Left lobe of liver (tissue), 2 donors: ENCODE measurements around the gene SARNP. TPM values are rescaled to one million over a fixed set of nuclear protein-coding genes. Genes with fewer than 3 reads are reported as not detected.

Experiments used
- ATAC-seq: fragments of 200-7000 bp; cut with Tn5 transposase; one replicate; pipeline ENCODE4 v1.9.1; 2020; ENCODE audit warnings: mild to moderate bottlenecking, moderate library complexity
- DNase-seq: peaks from one replicate; pipeline ENCODE4 v3.0.0-alpha.2; 2020; ENCODE audit warnings: low spot score
- total RNA-seq: library from RNA; stranded (reverse); gene quantifications from one replicate; pipeline ENCODE4 v1.2.1, GENCODE V29; 2021
- donor health status: DM: no; HTN: no; CAD: no; lungs with moderate emphysema.
- donor health status: DM: no; HTN: yes; CAD: no.

SARNP gene
- total RNA-seq, 1 donor from 2014 or later: 11.9 TPM

DNA sequence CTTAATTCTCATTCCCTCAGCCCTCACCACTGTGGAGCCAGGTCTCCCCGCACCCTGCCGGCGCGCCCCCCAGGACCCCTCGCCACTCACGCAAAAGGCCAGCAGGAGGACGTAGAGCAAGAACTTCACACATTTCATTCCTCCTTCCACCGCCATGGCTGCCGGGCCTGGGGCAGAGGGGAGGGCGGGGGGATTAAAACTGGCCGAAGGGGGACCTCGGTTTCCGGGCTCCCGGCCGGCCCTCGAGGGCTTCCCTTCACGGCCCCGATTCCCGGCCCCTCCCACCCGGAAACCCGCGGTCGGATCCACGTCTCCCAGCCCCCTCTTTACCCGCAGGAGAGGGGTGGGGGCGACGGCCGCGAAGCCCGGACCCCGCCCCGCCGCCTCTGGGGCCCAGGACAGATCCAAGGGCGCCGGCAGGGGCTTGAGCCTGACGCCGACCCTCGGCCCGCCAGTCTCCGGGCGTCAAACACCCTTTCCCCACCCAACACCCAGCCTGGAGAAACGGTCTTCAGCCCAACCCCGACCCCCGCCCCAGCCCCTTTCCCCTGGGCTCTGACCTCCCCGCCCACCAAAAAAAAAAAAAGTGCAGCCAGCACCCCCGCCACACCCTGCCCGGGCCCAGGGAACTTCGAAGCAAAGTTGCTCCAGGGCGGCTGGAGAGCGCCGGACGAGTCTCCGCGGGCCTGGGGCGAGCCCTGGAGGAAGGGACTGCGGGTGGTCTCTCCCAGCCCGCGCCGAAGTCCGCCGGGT is 89.2 kb downstream of the SARNP start:
- ATAC-seq: peak; percentile 41
- peak; percentile 71 for DNase-seq

DNA sequence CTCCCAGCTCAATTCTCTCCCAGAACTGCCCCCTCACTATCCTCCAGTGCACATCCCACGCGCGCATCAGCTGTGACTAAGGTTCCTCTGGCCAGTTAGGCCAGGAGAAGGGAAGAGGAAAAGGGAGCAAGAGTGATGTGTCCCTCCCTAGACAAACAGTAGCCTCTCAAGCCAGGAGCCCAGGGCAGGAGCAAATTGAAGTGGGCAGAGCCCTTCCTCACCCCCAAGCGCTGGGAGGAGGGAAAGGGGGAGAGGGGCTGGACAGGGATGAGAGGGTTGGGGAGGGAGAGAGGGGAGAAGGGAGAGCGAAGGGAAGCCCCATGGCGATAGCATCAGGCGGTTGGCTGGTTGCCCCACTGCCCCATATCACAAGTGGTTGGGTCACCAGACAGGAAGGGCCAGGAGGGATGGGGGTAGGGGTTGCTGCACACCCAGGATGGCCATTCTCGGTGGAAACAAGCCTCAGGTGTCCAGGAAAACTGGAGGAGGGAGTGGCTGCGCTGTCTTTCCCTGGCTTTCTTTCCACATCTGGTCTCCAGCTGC is 89.8 kb downstream of the SARNP start:
- ATAC-seq (no peak), DNase-seq (peak; percentile 62)

DNA sequence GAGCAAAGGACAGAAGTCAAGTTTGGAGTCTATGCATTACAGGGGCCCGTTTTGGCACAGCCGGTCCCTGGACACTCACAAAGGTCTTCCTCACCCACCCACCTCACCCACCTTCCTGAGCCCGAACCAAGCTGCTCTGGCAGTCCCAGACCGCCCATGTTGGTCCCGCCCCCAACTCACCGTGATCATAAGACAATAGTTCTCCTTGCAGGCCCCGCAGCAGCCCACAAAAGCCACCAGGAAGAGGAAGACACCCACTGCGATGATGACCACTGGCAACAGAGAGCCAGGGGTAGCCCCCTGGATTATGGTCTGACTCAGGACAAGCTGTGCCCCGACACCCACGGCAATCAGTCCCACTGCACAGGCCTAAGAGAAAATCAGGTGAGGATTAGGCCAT is 90.6 kb downstream of the SARNP start:
- DNase-seq (no peak), ATAC-seq (no peak)

DNA sequence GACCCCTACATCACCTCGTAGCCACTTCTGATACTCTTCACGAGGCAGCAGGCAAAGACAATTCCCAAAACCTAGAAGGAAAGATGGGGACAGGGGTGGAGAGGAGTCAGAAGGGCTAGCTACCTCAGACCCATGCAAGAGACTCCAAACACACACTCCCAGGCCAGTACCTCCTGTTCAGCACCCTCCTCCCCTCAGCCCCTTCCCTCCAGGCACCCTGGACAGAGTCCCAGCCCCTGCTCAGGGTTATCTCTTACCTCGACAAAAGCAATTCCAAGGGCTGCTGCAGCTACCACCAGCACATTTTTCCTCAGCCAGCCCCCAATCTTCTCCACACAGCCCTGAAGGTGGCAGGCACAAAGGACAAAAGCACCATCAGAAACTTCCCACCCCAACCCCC is 92.0 kb downstream of the SARNP start:
- no peak for ATAC-seq

DNA sequence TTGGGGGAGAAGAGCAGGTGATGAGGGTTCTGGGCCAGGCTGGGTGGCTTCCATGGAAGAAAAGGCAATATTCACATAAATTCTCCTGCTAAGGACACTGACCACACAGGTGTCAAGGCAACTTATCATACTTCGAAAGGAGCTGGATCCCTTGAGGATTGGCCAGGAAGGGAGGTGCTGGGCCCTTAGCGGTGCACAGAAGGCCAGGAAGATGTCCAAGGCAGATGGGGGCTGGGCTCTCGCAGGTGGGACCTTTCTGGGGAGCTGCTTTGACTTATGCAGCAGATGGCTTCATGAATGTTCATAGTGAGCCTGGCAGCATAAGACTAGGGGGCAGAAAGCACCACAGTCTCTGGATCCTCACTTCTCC is 92.6 kb downstream of the SARNP start:
- DNase-seq: no peak

More for the DNA sequence above, 92.0 kb downstream of the SARNP start:
- DNase-seq: no peak

DNA sequence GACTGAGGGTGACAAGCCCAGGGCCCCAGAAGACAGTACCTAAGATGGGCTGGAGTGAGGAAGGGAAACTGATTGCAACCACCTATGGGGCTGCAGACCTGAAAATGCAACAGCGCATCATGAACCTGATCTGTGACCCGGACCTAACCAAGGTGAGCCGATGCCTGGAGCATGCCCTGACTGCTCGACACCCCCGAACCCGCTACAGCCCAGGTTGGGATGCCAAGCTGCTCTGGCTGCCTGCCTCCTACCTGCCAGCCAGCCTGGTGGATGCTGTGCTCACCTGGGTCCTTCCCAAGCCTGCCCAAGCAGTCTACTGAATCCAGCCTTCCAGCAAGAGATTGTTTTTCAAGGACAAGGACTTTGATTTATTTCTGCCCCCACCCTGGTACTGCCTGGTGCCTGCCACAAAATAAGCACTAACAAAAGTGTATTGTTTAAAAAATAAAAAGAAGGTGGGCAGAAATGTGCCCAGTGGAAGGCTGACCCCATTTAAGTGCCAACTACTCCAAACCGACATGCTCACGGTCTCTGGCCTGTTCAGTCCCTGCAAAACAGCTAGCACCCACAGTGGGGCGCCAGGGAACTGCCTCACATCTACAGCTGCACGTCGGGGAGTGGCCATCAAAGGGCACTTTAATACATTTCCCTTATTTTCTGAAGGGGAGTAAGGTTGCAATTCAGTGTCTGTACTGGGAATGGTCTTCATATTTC is 93.1 kb downstream of the SARNP start:
- DNase-seq: no peak
- ATAC-seq: peak; percentile 10

More for the DNA sequence above, 92.6 kb downstream of the SARNP start:
- no peak for ATAC-seq

DNA sequence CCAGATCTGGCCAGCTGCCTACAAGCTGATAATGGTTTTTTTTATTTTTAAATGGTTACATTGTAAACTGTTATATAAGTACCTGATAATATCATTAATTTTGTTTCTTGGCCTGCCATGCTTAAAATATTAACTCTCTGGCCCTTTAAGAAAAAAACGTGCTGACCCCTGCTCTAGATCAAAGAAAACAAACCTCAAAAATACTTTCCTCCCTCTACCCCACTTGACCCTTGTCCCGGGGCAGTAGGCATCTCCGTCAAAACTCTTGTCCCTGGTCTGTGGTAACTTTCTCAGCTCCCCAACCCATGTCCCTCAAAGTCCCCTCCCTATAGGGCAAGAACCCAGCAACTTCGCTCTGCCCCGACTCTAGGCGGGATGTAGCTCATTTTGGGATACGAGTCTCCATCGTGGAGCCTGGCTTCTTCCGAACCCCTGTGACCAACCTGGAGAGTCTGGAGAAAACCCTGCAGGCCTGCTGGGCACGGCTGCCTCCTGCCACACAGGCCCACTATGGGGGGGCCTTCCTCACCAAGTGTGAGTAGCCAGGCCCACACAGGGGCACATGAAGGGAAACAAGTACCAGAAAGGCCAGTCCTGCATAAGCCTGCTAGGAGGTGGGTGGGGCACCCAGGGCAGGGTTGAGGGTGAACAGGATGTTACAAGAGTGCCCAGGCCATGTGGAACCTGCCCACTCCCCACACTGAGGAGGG is 93.9 kb downstream of the SARNP start:
- no peak for ATAC-seq

DNA sequence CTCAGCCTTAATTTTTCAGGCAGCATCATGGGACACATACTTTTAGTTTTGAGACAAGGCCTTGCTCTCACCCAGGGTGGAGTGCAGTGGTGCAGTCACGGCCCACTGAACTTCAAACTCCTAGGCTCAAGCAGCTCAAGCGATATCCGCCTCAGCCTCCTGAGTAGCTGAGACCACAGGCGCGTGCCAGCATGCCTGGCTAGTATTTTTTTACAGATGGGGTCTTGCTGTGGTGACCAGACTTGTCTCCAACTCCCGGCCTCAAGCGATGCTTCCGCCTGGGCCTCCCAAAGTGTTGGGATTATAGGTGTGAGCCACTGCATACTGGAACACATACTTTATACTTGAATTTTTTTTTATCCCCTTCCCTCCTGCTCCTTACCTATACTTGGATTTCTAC is 94.6 kb downstream of the SARNP start:
- no peak for ATAC-seq
- no peak for DNase-seq

More for the DNA sequence above, 93.9 kb downstream of the SARNP start:
- no peak for DNase-seq

DNA sequence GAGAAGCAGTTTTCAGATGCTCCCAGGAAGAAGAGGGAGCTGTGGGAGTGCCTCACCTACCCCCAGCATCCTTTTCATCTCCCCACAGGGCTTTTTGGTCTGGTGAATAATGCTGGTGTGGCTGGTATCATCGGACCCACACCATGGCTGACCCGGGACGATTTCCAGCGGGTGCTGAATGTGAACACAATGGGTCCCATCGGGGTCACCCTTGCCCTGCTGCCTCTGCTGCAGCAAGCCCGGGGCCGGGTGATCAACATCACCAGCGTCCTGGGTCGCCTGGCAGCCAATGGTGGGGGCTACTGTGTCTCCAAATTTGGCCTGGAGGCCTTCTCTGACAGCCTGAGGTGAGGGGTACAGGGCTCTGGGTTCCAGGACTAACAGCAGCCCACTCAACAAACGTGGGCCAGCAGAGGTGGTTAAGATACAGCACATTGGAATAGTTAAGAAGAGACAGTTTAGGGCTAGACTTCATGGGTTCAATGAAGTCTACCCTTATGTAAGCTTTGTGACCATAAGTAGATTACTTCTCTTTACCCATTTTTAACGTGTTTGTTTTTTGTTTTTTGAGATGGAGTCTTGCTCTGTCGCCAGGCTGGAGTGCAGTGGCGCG is 95.8 kb downstream of the SARNP start:
- ATAC-seq (no peak), DNase-seq (no peak)

DNA sequence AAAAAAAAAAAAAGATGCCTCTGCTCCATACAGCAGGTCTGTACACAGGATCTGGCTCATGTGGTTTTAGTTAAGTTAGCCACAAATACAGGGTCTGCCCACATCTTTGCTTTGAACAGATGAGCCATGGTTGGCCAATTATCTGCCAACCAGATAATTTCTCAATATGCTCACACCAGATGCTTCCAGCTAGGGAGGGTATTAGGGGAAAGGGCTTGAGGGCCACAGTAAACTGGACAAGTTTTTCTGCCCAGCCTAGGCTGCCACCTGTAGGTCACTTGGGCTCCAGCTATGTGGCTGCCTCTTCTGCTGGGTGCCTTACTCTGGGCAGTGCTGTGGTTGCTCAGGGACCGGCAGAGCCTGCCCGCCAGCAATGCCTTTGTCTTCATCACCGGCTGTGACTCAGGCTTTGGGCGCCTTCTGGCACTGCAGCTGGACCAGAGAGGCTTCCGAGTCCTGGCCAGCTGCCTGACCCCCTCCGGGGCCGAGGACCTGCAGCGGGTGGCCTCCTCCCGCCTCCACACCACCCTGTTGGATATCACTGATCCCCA is 96.6 kb downstream of the SARNP start:
- DNase-seq (peak; percentile 80), ATAC-seq (peak; percentile 71)

DNA sequence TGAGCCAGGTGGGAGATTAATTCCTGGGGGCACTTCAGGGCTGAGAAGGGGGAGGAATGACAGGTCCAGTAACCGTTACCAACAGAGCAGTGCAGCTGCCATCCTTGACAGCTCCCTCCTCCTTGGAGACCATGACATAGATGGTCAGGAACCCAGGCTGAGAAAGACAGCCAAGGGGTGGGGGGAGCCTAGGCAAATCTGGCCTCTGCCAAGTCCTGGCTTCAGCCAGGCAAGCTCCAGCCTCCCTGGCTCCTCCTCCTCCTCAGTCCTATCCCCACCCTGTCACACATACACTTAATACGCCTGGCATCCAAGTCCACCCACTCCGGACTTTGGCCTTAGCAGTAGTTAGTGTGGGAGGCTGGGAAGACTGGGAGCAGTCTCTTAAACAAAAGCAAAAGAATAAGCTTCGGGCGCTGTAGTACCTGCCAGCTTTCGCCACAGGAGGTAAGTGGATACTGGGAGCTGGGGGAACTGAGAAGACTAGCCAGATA is 97.4 kb downstream of the SARNP start, which contains the start of gene RDH5:
TSS of gene RDH5 (plus strand) at position 323 of the 494 bp plus-strand sequence. CDS start 792 bp downstream, outside the sequence.
- DNase-seq (peak; percentile 91), ATAC-seq (peak; percentile 69)

DNA sequence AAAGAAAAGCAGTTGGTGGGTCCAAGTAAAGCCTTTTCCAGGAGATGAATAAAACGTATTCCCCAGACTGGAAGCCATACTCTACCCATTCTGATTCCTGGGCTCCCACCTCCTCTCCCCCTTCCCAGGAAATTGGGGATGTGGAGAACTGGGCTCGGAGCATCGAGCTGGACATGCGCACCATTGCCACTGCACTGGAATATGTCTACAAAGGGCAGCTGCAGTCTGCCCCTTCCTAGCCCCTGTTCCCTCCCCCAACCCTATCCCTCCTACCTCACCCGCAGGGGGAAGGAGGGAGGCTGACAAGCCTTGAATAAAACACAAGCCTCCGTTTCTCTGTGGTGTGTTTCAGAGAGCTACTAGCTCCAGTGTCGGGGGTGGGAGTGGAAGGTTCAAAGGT is 98.2 kb downstream of the SARNP start:
- no peak for DNase-seq
- no peak for ATAC-seq

DNA sequence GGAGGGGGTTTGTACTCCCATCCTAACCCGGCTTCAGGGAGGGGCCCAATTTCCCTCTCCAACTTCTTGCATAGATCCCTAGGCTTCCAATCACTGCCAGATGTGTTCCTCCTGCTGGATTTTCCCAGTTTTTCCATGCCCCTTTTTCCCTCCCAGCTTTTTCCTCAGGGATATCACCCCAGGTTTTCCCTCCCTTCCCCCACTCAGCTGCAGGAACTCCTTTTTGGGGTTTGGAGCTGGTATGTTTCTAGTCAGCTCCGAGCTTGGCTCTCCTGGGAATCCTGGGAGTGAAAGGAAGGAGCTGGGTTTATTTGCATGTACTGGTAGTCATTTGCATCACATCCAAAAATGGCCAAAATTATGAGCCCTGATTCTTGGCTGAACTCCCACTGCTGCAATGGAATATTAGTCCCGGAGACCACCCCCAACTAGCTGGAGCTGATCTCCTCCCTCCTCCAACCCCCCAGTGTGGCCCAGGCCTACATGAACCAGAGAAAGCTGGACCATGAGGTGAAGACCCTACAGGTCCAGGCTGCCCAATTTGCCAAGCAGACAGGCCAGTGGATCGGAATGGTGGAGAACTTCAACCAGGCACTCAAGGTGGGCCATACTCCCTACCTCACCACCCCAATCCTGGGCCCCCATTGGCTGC is 98.8 kb downstream of the SARNP start:
- DNase-seq (no peak), ATAC-seq (no peak)

DNA sequence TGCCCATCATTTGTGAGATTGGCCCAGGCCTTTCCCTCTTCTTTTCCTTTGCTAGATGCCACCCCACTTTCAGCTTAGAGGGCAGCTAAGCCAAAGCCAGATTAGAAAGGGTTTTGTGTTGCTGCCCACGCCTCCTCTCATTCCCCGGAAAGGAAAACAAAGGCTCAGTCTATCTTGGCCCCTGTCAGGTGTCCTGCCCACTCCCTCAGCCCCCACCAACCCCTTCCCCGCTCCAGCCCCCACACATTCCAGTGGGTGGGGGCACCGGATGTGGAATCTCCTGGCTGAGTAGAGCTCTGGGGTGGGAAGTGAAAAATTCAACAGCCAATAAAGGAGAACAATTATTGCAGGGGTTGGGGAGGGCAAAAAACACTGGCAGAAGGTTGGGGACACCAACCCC is 99.5 kb downstream of the SARNP start:
- ATAC-seq: no peak
- DNase-seq: no peak

DNA sequence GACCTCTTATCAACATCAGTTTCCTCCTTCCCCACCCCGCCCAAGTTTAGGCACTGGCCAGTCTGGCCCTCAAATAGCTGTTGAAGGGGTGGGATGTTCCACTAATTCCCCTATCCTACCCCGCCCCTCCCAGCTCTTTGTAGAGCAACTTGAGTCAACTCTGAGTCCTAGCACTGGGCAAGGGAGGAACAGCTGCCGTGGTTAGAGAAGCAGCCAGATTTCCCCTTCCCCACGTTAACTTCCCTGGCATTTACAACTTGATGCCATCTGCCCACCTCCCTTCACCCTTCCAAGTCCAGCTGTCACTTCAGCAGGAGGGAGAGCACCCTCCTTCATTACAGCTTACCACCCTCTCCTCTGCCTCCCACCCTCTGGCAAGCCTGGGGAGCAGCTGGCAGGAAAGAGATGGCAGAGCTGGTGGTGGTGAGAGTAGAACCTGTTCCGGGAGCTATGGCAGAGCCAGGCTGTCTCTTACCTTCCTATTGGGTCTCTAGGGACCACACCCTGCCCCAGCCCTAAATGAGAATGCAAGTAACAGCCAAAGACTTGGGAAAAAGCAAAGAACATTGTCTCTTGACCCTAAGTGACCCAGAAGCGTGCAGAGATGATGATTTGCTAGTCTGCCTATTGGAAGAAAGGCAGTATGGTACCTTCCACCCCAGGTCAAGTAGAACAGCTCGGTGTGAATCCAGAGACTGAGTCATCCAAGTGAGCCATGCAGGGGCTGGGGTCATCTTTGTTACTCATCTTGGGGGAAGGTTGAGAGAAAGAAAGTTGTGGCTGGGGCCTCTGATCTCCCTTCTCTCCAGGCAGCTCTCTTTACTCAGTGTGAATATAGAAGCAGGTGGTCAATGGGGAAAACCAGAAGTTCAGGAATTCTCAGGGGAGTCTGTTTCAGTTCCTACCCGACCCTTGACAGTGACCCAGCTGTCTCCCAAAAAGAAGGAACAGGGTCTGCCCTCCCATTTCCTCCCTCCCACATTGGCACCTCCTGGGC is 100.2 kb downstream of the SARNP start:
- no peak for DNase-seq
- ATAC-seq: no peak

DNA sequence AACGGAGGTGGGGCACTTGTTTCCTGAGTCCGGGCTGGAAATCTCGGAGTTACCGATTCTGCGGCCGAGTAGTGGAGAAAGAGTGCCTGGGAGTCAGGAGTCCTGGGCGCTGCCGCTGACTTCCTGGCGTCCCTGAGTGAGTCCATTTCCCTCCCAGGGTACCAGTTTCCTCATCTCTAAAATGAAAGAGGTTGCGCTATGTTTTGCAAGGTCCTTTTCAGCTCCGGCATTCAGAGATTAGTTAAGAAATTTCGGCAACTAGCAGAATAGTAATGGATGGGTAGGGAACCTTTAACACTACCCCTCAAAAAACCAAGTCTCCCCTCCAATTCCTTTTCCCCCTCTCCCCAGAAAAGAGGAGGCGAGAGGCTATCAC is 101.0 kb downstream of the SARNP start:
- no peak for ATAC-seq

DNA sequence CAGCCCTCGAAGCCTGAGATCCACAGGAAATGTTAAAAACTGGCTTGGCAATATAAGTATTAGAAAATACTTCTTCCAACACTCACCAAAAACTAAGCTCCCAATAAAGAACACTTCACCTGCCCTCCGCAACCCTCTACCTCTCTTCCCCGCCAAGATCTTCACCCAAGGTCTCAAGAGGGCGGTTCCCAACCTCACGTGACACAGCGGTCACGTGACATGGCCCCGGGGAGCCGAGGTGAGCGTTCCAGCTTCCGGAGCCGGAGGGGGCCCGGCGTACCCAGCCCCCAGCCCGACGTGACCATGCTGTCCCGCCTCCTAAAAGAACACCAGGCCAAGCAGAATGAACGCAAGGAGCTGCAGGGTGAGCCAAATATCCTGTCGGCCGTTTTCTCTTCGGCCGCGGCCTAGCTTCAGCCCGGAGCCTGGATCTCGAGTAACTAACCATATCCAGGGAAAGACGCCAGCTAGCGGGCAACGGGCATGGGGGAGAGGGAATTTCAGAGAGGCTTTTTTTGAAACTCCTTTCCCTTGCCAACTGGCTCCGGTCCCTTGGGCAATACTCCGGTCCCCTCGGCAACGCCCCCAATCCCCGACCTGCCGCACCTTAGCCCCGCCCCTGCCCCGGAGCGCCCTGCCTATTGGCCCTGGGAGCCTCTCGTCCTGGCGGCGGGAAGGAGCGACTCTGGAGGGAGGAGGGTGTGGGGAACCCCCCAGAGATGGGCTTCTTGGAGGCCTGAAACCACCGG is 101.5 kb downstream of the SARNP start, which contains the start of gene BLOC1S1:
TSS of gene BLOC1S1 (plus strand) at position 214 of the 749 bp plus-strand sequence. CDS start at position 220, 6 bp downstream.
- peak; percentile 68 for ATAC-seq
- DNase-seq: peak; percentile 95

More for the DNA sequence above, 101.0 kb downstream of the SARNP start:
- no peak for DNase-seq
